Retinal pigment epithelial cell (primary cell): ENCODE results near the gene SCGB3A1.

Source experiments
- DNase-seq: peaks from one replicate; pipeline ENCODE4 v3.0.0-alpha.2; 2010; ENCODE audit warnings: low read depth
- H3K4me3 ChIP-seq: 2 replicates; pipeline ENCODE4 v1.5.1; 2011; ENCODE audit warnings: mild to moderate bottlenecking, low read length, control low read depth, moderate library complexity
- CTCF ChIP-seq: conservative IDR thresholded peaks from 2 replicates; pipeline ENCODE4 v1.5.1; 2011; ENCODE audit warnings: low read depth, low read length, control low read depth, inconsistent platforms

The SCGB3A1 gene

DNA sequence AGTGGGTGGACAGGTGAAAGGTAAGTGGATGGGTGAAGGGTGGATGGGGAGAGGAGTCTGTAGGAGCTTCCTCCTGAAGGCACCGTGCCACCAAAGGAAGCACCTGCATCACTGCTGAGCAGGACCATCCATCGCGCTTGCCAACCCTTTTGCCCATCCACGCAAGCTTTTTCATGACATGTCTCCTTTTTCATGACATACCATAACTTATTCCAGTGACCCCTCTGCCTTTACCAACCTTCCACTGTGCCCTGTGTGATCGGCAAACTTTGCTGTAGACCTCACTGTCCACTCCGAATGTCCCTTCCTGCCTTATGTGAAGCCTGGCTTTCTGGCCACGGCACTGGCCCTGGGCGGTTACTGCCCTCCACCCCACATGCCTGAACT is 44.7 kb upstream of the SCGB3A1 start:
- no peak for DNase-seq
- no peak for TF ChIP-seq CTCF
- H3K4me3 ChIP-seq: no peak overlapping the region

DNA sequence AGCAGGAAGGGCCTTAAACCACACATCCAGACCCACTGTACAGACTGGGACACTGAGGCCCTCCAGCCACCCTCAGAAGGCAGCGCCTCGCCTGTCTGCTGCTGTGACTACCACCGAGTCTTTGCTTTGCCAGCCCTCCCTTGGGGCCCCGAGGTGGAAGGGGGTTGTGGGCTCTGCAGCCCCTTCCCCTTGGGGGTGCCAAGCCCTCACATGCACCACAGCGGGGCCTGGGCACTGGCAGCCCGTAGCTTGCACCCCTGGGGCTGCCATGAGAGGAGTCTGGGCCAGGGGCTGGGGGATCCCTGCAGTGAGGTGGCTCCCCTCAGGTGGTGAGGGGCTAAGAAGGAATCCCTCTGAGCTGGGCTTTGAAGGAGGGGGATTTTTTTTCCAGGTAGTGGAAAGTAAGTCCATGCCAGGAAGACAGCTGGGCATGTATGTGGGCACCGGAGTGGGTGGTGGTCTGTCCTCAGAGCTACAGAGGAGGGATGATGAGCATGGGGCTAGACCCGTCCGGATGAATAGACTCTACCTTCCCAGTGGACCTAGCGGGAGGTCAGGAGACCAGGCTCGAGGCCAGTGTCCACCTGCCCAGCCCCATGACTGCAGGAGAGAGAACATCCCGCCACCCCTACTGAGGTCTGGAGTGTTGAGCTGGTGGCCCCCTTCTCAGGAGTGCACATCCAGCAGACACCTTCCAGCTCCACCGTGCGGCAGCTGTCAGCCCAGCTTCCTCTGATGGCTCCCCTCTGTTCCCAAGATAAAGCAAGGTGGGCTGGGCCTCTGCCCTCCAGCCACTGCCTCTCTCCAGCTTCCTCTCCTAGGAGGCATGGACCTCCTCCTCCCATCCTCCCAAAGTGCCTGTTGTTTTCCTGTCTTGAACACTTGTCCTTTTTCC is 42.2 kb upstream of the SCGB3A1 start:
- DNase-seq: no peak
- H3K4me3 ChIP-seq: no peak overlapping the region
- no peak for TF ChIP-seq CTCF

GRCh38 chr5:180632768-180633167 is 41.5 kb upstream of the SCGB3A1 start:
- H3K4me3 ChIP-seq: no peak overlapping the region
- no peak for TF ChIP-seq CTCF
- DNase-seq: no peak

GRCh38 chr5:180631549-180632383 is 40.5 kb upstream of the SCGB3A1 start:
- DNase-seq: no peak
- TF ChIP-seq CTCF: no peak
- H3K4me3 ChIP-seq: no peak overlapping the region

- TF ChIP-seq CTCF: no peak
- DNase-seq: no peak
- no peak overlapping the region for H3K4me3 ChIP-seq
Observed at GRCh38 chr5:180630426-180630825, 39.1 kb upstream of the SCGB3A1 start.

- no peak for DNase-seq
- no peak overlapping the region for H3K4me3 ChIP-seq
Observed at GRCh38 chr5:180629831-180630382, 38.6 kb upstream of the SCGB3A1 start.

More at GRCh38 chr5:180629831-180630382, 38.6 kb upstream of the SCGB3A1 start:
- no peak for TF ChIP-seq CTCF
